Frontal cortex (tissue), 4 donors: Measurements from ENCODE around the gene TUFT1. TPM values are rescaled to one million over a fixed set of nuclear protein-coding genes. Genes with fewer than 3 reads are reported as not detected.
"Not testable (repeated sequence)": the region's sequence is repeated elsewhere in the genome, so short reads cannot be mapped to it uniquely, and the experiment has no call there.

Experiments
- DNase-seq, 2 donors: peaks; one replicate each; pipeline ENCODE4 v3.0.0; 2012; ENCODE audit warnings: low spot score in 2 of 2
- FAIRE-seq: peaks from 2 replicates; lab custom pipeline; 2012; peaks lifted over from hg19 to GRCh38; lab: Jason Lieb, UNC
- total RNA-seq: library from RNA; depleted of rRNA; stranded (reverse); fragments of >200 nt; gene quantifications from one replicate; pipeline ENCODE4 v1.2.3, GENCODE V29; 2014
- donor health status: control.
- donor health status: control.
- donor health status: control.

Gene TUFT1
- total RNA-seq, 1 donor from 2014 or later, result 9.8 TPM

DNA sequence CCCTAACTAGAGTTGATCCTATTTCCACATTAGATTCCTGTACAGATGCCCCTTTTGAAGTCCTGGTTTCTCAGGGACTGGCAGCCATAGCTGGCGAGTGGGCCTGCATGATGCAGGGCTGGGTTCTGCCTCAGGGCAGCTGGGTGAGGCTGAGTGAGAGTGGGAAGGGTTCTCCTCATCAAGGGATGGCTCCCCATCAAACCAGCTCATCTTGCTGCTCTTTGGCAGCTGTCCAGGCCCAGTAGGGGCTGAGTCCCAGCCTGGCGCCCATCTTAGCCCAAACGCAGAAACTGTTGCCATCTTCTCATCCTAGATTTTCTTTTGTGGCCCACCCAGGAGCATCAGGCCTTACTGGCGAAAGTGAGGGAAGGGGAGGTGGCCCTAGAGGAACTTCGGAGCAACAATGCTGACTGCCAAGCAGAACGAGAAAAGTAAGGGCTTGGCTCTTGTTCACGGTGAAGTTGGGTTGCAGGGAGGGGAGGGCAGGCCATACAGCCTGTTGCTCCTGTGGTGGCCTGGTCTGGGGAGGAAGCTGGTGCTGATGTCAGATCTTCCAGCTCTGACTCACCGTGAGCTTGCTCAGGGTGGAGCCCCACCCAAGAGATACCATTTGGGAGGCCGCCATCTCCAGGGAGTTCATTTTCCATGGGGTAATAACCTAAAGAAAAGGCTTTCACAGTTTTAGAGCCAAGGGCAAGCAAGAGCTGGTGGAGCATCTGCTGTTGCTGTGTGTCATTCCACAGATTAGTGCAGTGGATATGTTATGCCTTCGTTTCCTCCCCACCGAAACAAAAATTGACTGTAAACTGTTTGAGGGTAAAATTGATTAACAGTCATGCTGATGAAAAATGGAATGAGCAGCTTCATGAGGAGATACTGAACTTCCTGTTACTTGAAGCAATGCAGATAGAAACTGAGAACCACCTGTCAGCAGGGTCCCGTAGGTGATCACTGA is 34.7 kb downstream of the TUFT1 start:
- FAIRE-seq (no peak), DNase-seq (no peak)

DNA sequence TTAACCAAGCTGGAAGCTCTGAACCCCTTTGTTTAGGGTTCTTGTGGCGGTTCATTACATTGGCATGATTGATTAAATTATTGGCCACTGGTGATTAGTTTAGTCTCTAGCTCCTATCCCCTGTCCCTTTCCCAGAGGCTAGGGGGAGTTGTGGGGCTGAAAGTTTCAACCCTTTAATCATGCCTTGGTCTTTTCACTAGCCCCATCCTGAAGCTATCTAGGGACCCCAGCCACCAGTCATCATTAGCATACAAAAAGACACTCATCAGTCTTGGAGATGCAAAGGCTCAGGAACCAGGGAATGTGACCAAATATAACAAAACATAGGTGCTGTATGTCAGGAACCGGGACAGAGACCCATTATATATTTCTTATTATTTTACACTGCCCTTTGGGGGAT is 37.1 kb downstream of the TUFT1 start:
- no peak for DNase-seq
- FAIRE-seq, result no peak

DNA sequence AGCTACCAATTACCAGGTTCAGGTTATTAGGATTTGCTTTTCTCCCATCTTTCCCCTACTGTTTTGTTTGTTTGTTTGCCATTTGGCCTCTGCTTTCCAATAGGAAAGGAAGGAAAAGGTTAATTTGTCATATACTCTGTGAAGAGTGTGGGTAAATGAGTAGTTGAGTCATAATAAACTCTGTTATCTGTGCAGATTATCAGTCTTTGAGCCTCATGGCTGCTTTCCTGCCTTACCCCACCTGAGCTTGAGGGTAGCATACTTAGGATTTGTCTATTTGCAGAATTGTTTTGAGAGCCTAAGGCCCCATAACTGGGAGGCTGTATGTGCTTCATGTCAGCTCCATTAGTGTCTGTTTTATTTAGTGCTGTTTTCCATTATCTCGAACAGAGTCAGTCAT is 38.8 kb downstream of the TUFT1 start:
- DNase-seq, result no peak
- FAIRE-seq, result no peak

DNA sequence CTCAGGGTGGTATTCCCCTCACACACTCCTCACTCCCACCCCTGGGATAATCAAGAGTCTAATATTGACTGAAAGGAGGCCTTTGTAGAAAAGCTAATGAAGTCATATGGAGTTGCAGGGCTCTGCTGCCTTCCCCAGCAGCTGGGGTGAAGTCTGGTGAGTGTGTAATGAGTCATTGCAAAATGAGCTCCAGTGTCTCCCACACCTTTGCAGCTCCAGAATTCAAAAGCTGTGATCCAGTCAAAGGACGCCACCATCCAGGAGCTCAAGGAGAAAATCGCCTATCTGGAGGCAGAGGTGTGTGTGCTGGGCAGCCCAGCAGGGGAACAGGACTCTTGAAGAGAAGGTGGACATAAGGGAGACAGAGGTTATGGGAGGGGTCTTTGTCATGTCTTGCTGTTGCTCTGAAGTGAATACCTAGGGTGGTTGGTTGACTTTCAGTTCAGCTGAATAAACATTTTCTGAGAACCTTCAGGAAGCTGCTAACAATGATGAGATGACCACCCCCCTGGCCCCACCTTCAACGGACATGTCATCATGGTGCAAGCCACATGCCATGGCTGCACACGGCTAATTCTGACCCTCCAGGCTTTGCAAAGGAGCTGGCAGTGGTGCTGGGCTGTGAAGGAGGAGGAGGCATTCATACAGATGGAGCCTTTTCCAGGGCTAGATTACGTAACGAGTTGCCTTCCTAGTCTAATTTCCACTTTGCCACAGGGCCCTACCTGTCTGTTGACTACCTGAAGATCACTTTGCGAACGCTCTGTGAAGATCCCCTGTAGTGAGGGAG is 39.5 kb downstream of the TUFT1 start:
- DNase-seq (peak in 1 of 2 donors; percentile 35), FAIRE-seq (no peak)

DNA sequence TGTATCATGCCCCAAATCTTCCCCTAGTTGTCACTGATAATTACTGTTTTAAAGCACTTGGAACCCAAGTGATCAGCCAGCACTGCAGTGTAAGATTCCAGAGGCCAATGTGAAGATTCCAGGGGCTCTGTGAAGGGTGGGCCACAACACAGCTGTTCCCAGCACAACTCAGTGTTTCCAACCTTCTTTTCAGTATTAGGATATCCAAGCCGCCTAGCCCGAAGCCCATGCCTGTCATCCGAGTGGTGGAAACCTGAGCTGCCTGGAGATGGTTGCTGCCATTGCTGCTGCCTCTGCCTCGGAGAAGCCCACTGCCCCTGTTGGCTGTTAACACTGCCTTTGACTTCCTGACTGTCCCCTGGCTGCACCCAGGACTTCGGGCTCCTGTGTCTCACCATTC is 41.3 kb downstream of the TUFT1 start:
- DNase-seq (no peak), FAIRE-seq (no peak)

DNA sequence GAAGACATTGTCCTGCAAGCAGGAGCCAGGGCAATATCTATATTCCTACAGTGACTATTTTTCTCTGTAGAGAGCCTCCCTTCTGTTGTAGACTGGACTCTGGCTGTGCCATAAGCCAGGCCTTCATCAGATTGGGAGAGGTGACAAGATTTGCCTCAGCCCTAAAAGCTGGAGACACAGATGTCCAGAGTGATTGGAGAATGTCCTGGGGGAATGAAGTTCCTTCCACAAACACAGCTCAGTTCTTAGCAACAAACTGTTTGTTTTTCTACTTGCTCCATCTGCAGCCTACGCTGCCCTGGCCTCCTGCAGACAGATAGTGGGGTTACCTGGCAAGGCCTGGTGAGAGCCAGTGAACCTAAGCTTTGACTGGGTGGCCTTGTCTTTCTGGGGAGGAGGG is 41.8 kb downstream of the TUFT1 start:
- FAIRE-seq, result no peak
- DNase-seq, result no peak

DNA sequence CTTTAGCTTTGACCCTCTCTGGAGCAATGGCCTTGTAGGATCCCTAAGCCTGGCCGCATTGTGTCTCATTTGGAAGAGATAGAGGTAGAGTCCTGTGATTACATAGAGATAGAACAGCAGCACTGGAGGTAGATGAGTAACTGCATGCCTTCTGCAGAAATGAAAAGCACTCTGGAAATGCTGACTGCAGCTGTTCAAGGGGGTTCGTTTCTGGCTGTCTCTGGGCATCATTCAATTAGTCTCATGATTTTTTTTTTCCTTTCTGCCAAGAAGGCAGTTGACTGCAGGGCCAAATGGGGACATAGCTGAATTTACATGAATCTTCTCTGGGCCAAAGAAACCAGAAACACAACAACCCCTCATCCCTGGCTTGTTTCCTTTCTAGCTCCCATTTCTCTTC is 43.7 kb downstream of the TUFT1 start:
- DNase-seq, result no peak
- FAIRE-seq, result no peak

DNA sequence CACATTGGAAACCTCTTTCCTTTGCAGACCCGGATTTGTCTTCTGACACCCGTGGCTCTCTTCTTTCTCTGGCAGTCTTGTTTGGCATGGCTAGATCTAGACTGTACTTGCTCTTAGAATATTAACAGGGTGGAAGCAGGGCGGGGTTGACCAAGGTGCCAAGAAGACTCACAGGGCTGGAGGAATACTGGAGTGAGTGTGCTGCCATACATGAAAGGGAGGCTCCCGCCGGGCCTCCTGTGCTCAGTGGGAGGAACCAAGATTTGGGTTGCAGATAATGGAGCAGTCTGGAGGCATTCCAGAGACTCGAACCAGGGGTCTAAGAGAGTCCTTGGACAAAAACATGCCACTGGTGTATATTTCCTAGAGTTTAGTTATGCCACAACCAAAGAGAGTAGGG is 44.2 kb downstream of the TUFT1 start:
- FAIRE-seq, result no peak
- no peak for DNase-seq

DNA sequence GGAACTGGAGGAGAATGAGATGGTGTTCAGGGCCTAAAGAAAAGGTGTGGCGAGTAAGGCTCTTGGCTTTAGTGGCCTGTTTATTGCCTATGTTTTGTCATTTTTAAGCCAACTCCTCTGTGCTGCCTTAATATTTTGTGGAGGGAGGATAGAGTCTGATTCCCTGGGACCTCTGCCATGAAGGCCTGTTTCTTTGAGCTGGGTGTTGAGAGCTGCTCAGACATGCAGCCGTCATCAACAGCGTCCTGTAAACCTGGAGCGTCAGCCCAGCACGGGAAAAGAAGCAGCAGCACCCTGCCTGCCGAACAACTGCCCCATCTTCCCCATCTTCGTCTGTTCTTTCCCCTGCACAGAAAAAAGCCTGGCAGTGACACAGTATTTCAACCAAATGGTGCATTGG is 44.7 kb downstream of the TUFT1 start:
- DNase-seq, result no peak
- no peak for FAIRE-seq

DNA sequence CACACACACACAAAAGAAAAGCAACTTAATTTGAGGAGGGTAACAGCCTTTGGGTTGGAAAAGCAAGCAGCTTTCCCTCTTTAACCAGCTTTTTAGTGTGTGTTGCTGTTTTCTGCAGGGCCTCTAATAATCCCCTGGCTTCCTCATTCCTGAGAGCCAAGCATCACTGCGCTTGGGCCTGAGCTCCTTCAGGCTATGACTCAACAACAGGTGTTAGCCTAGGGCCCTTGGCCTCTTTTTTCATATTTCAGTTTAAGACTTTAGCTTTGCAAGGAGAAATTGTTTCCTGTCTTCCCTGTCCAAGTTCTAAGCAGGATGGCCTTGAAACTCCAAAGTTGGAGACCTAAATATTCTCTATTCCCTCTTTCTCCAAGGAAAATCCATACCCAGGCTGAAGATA is 45.5 kb downstream of the TUFT1 start:
- no peak for FAIRE-seq

DNA sequence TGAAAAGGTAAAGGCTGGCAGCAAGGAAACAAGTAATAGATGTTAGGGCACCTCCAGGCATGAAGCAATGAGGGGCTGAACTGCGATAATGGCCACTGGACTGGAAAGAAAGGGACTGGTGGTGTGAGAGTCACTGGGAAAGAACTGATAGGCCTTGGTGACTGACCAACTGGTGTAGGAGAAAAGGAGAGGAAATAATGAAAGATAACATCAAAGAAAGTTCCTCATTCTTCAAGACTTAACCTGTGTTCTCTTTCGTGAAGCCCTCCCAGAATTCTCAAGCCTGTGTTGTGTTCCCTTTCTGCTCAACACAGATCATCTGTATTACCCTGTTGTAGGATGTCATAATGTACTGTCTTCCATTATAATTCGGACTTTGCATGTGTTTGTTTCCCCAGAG is 50.9 kb downstream of the TUFT1 start:
- FAIRE-seq (no peak), DNase-seq (no peak)

More for the DNA sequence above, 45.5 kb downstream of the TUFT1 start:
- DNase-seq, result no peak

DNA sequence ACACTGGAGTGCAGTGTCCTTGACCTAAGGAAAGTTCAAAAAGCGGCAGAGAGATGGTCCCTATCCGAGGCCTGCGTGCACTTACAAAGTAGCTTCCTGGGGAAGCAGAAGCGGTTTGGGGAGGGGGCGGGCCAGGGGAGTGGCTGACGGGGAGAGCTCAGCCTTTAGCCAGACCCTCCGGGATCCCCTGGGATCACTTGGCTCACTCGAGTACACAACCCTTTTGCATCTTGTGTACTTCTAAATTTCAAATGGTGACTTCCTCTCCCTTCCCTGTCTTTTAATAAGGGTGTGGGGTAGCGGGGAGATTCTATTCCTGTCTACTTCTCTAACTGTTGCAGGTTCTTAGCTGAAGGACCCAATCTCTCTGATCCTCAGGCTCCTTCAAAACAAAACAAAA is 53.6 kb downstream of the TUFT1 start:
- DNase-seq (no peak), FAIRE-seq (no peak)

DNA sequence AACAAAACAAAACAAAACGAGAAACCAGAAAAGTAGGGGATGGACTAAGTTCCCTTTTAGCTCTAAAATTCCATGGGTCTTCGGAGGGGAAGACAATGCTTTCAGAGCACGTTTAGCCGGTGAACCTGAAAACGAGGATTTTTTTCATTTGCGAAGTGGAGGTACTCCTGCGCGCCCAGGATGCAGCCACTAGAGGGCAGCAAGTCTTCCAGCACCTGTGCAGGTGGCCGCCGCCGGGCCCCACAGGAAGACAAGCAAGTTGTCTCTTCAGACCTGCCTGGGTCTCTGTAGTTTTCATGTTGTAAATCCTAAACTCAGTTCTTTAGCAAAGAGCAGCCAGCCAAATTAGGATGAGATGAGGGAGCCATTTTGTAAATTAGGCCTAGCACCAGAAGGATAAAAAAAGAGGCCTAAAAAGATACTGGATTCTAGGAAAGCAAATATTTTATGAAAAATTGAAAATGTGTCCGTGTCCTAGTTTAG is 54.1 kb downstream of the TUFT1 start:
- peak; percentile 50 to 68 for DNase-seq
- no peak for FAIRE-seq

DNA sequence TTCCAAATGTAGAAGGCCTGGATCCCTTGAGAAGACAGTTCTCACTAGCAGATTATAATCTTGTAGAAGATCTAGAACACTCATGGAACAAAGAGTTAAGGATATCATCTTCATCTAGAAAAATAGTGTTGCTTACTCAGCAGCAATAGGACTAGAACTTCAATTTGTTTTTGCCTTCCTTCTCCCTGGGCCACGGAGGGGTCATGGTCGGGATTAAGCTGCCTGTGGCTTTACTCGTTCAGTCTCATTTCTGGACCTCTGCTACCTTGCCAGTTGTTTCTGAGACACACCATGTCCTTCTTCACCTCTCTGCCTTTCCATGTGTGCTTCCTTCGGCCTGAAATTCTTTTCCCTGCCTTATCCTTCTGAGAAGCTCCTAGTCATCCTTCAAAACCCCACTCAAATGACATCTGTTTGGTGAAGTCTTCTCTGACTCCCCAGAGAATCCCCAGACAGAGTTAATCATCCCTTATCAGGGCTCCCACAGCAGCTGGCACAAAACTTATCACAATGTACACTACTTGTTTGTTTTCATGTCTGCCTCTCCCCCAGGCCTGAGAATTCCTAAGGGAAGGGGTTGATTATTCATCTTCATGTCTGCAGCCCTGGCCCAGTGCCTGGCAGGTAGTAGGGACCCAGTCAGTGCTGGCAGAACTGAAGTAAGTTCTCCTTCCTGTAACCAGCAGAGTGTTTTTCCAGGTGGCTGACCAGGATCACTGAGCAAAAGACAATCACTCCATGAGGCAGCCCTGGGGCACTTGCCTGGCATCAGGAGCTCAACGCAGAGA is 56.3 kb downstream of the TUFT1 start:
- FAIRE-seq (no peak), DNase-seq (no peak)

DNA sequence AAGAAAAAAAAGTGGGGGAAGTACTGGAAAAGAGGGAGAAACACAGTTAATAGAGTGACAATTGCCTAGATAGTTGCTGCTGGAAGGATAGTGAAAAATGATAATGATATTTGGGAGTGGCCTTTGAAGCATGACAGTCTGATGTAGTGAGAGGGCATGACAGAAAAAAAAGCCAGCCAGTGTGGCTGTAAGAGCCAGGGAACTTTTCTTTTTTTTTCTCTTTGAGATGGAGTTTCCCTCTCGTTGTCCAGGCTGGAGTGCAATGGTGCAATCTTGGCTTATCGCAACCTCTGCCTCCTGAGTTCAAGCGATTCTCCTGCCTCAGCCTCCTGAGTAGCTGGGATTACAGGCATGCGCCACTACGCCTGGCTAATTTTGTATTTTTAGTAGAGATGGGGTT is 62.4 kb downstream of the TUFT1 start:
- FAIRE-seq, DNase-seq: not testable (repeated sequence)

DNA sequence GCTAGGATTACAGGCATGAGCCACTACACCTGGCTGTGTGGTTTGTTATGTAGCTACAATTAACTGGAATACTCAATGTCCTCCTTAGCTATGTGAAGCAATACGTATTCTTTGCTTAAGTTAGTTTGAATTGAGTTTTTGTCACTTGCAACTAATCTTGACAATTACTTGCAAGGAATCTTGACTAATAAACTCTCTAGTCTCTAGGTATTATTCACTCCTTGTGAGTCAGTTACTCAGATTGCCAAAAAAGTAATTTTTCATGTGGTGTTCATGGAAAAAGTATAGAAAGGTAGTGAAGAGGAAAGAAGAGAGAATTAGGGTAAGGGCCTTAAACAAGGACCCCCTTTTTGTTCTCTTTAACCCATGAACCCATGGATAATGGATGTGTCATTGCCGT is 64.2 kb downstream of the TUFT1 start:
- FAIRE-seq (no peak), DNase-seq (no peak)

DNA sequence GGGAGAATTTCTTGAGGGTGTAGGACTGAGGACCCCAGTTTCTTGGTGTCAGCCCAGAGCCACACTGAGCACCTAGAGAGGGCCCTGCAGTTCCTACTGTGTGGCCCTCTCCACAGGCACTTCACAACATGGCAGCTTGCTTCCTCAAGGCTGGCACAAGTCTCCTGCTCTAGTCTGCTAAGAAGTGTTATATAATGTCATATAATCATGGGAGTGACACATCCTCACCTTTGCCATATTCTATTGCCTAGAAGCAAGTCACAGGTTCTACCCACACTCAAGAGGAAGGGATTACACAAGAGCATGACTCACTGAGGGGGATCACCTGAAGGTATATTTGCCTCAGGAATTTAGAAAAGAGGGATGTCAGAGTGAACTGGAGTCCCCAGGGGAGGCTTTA is 66.3 kb downstream of the TUFT1 start:
- FAIRE-seq (no peak), DNase-seq (no peak)

DNA sequence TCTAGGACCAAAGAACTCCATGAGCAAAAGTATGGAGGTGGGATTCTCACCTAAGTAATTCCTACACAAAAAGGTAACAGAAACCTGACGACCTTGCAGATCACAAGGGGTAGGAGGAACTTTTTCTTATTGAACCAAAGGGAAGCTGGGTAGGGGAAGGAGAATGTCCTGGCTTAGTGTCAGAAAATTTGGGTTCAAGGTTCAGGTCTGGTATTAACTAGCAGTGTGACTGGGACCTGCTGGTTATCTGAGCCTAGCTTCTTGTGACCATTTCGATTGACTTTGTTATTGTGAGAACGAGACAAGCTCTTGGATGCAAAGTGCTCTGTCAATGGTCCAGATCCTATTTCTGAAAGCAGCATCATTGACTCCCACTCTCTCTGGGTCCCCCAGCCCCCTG is 66.7 kb downstream of the TUFT1 start:
- no peak for DNase-seq
- no peak for FAIRE-seq

DNA sequence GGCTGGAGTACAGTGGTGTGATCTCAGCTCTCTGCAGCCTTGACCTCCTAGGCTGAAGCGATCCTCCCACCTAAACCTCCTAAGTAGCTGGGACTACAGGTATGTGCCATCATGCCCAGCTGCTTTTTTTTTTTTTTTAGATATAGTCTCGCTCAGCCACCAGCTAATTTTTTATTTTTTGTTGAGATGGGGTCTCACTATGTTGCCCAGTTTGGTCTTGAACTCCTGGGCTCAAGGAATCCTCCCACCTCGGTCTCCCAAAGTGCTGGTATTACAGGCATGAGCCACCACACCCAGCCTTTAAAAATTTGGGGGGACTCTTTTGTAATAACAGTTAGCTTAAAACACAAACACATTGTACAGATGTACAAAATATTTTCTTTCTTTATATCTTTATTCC is 70.0 kb downstream of the TUFT1 start:
- no peak for DNase-seq
- no peak for FAIRE-seq

DNA sequence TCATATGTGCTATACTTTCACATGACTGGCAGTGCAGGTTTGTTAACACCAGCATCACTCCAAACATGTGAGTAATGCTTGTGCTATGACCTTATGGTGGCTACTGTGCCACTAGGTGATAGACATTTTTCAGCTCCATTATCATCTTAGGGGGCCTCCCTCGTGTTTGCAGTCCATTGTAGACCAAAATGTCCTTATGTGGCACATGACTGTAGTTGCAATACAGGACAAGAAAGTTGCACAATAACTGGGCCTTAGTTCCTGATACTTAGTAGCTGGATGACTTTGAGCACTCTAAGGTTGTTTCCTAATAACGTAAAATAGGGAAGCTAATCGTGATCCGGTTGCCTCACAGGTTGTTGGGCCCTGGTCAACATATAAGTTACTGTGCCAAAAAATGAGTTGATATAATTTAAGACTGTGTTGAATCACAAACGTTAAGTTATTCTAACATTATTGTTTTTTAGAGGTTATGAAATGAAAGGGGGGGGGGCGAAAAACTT is 71.2 kb downstream of the TUFT1 start:
- DNase-seq (peak in 1 of 2 donors; percentile 39), FAIRE-seq (no peak)
